Measurements from ENCODE around the gene UBXN10.

DNA sequence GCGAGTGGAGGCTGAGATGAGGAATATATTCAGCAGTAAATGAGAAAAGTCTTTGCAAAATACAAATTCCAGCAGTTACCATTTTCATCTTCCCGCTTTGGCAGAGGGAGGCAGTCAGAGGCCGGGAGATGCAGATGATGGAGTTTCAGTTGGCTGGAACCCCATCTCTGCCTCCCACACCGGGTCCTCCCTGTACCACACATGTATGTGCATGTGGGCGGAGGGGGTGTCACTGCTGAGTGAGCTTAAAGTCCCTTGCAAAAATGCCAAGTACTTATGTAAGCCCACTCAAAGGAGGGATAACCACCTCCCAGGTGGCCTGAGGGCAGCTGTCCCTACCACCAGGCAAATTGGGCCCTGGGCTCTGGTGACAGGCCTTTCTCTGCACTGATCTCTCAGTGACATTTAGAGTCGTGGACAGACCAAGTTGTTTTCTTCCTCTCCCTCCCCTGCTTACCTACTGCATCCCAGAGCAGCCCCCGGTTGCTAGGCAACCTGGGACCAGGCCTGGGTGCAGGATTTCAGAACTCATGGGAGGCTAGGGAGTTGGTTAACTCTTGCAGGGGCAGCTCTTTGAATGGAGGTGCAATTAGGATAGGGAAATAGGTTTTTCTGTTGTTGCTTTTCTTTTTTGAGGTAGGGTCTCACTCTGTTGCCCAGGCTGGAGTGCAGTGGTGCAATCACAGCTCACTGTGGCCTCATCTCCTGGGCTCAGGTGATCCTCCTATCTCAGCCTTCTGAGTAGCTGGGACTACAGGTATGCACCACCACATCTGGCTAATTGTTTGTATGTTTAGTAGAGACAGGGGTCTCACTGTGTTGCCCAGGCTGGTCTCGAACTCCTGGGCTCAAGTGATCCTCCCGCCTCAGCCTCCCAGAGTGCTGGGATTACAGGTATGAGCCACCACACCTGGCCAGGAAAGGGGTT lies 17.1 kb upstream of the UBXN10 start:
- TF ChIP-seq JUND (IDR thresholded peaks at IDR 0.05; ENCODE audit: low read length) = no peak
- TF ChIP-seq, protein P1, sequence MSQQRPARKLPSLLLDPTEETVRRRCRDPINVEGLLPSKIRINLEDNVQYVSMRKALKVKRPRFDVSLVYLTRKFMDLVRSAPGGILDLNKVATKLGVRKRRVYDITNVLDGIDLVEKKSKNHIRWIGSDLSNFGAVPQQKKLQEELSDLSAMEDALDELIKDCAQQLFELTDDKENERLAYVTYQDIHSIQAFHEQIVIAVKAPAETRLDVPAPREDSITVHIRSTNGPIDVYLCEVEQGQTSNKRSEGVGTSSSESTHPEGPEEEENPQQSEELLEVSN (IDR thresholded peaks at IDR 0.05) = no peak
- TF ChIP-seq MAX (IDR thresholded peaks at IDR 0.05) = no peak
- TF ChIP-seq, protein P2, sequence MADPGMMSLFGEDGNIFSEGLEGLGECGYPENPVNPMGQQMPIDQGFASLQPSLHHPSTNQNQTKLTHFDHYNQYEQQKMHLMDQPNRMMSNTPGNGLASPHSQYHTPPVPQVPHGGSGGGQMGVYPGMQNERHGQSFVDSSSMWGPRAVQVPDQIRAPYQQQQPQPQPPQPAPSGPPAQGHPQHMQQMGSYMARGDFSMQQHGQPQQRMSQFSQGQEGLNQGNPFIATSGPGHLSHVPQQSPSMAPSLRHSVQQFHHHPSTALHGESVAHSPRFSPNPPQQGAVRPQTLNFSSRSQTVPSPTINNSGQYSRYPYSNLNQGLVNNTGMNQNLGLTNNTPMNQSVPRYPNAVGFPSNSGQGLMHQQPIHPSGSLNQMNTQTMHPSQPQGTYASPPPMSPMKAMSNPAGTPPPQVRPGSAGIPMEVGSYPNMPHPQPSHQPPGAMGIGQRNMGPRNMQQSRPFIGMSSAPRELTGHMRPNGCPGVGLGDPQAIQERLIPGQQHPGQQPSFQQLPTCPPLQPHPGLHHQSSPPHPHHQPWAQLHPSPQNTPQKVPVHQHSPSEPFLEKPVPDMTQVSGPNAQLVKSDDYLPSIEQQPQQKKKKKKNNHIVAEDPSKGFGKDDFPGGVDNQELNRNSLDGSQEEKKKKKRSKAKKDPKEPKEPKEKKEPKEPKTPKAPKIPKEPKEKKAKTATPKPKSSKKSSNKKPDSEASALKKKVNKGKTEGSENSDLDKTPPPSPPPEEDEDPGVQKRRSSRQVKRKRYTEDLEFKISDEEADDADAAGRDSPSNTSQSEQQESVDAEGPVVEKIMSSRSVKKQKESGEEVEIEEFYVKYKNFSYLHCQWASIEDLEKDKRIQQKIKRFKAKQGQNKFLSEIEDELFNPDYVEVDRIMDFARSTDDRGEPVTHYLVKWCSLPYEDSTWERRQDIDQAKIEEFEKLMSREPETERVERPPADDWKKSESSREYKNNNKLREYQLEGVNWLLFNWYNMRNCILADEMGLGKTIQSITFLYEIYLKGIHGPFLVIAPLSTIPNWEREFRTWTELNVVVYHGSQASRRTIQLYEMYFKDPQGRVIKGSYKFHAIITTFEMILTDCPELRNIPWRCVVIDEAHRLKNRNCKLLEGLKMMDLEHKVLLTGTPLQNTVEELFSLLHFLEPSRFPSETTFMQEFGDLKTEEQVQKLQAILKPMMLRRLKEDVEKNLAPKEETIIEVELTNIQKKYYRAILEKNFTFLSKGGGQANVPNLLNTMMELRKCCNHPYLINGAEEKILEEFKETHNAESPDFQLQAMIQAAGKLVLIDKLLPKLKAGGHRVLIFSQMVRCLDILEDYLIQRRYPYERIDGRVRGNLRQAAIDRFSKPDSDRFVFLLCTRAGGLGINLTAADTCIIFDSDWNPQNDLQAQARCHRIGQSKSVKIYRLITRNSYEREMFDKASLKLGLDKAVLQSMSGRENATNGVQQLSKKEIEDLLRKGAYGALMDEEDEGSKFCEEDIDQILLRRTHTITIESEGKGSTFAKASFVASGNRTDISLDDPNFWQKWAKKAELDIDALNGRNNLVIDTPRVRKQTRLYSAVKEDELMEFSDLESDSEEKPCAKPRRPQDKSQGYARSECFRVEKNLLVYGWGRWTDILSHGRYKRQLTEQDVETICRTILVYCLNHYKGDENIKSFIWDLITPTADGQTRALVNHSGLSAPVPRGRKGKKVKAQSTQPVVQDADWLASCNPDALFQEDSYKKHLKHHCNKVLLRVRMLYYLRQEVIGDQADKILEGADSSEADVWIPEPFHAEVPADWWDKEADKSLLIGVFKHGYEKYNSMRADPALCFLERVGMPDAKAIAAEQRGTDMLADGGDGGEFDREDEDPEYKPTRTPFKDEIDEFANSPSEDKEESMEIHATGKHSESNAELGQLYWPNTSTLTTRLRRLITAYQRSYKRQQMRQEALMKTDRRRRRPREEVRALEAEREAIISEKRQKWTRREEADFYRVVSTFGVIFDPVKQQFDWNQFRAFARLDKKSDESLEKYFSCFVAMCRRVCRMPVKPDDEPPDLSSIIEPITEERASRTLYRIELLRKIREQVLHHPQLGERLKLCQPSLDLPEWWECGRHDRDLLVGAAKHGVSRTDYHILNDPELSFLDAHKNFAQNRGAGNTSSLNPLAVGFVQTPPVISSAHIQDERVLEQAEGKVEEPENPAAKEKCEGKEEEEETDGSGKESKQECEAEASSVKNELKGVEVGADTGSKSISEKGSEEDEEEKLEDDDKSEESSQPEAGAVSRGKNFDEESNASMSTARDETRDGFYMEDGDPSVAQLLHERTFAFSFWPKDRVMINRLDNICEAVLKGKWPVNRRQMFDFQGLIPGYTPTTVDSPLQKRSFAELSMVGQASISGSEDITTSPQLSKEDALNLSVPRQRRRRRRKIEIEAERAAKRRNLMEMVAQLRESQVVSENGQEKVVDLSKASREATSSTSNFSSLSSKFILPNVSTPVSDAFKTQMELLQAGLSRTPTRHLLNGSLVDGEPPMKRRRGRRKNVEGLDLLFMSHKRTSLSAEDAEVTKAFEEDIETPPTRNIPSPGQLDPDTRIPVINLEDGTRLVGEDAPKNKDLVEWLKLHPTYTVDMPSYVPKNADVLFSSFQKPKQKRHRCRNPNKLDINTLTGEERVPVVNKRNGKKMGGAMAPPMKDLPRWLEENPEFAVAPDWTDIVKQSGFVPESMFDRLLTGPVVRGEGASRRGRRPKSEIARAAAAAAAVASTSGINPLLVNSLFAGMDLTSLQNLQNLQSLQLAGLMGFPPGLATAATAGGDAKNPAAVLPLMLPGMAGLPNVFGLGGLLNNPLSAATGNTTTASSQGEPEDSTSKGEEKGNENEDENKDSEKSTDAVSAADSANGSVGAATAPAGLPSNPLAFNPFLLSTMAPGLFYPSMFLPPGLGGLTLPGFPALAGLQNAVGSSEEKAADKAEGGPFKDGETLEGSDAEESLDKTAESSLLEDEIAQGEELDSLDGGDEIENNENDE (IDR thresholded peaks at IDR 0.05; ENCODE audit: insufficient replicate concordance, low read length) = no peak
- TF ChIP-seq EZH2 (IDR thresholded peaks at IDR 0.05; ENCODE audit: low read depth, low read length, severe bottlenecking) = no peak
- no peak for TF ChIP-seq POLR2A (IDR thresholded peaks at IDR 0.05; ENCODE audit: control extremely low read depth in 1 of 2, low read depth in 2 of 2, low read length in 2 of 2)
- TF ChIP-seq SP1 (IDR thresholded peaks at IDR 0.05; ENCODE audit: low read depth, low read length) = no peak
